Endothelial cell of umbilical vein (primary cell): ENCODE data around the gene VEPH1.

Source experiments
- EZH2 ChIP-seq: IDR thresholded peaks from 2 replicates; pipeline ENCODE4 v1.6.1; 2012; ENCODE audit warnings: borderline replicate concordance, low read depth, mild to moderate bottlenecking, moderate library complexity, low read length, inconsistent platforms; ENCODE audit not compliant: severe bottlenecking
- JUN ChIP-seq: IDR thresholded peaks from 2 replicates; pipeline ENCODE4 v1.6.1; 2011; ENCODE audit warnings: borderline replicate concordance, low read depth; ENCODE audit not compliant: insufficient read length, insufficient read depth
- POLR2A ChIP-seq: IDR thresholded peaks from 2 replicates; pipeline ENCODE4 v1.6.1; 2012; ENCODE audit warnings: low read depth, mild to moderate bottlenecking, control low read depth, low read length
- POLR2AphosphoS5 ChIP-seq: IDR thresholded peaks from 2 replicates; pipeline ENCODE4 v1.6.1; 2012; ENCODE audit warnings: low read depth, mild to moderate bottlenecking, control low read depth, low read length, moderate library complexity; ENCODE audit not compliant: insufficient read depth
- TF ChIP-seq, protein P1 (sequence below), 2 donors: IDR thresholded peaks; 1 replicate in 1 of 2; 2 replicates in 1 of 2; pipeline ENCODE4 v1.5.1; 2011; ENCODE audit warnings: low read length in 2 of 2, mild to moderate bottlenecking in 2 of 2, moderate library complexity in 2 of 2, control low read depth in 1 of 2, inconsistent platforms in 1 of 2, low read depth in 1 of 2; ENCODE audit not compliant: insufficient read depth in 1 of 2; ENCODE audit errors: extremely low read depth in 1 of 2
- TF ChIP-seq, protein P2 (sequence below): IDR thresholded peaks from 2 replicates; pipeline ENCODE4 v1.6.1; 2011; ENCODE audit not compliant: insufficient read depth, insufficient read length

DNA sequence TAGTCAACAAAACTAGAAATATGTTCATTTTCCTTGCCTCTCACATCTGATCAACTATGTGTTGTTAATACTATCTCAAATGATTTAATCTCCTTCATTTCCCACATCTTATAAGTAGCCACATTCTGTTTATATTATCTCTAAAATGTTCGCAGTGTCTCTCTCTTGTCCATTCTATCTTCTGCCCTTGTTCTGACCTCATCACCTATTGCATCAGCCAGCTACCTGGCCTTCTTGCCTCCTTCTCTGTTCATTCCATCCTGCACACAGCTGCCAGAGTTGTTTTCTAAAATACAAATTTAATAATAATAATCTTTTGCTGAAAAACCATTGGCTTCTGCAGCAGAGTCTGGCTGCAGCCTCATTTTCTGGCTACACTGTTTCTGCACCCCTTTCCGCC, 267.9 kb downstream of the VEPH1 start:
- TF ChIP-seq EZH2 = no peak
- TF ChIP-seq POLR2AphosphoS5 = no peak
- TF ChIP-seq, protein P1, sequence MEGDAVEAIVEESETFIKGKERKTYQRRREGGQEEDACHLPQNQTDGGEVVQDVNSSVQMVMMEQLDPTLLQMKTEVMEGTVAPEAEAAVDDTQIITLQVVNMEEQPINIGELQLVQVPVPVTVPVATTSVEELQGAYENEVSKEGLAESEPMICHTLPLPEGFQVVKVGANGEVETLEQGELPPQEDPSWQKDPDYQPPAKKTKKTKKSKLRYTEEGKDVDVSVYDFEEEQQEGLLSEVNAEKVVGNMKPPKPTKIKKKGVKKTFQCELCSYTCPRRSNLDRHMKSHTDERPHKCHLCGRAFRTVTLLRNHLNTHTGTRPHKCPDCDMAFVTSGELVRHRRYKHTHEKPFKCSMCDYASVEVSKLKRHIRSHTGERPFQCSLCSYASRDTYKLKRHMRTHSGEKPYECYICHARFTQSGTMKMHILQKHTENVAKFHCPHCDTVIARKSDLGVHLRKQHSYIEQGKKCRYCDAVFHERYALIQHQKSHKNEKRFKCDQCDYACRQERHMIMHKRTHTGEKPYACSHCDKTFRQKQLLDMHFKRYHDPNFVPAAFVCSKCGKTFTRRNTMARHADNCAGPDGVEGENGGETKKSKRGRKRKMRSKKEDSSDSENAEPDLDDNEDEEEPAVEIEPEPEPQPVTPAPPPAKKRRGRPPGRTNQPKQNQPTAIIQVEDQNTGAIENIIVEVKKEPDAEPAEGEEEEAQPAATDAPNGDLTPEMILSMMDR (IDR thresholded peaks at IDR 0.05; ENCODE audit: extremely low read depth in 1 of 2, insufficient read depth in 1 of 2, low read depth in 1 of 2, low read length in 2 of 2) = no peak
- TF ChIP-seq, protein P2, sequence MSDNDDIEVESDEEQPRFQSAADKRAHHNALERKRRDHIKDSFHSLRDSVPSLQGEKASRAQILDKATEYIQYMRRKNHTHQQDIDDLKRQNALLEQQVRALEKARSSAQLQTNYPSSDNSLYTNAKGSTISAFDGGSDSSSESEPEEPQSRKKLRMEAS = no peak
- no peak for TF ChIP-seq JUN
- no peak for TF ChIP-seq POLR2A
